MM.1S (cell line): ENCODE data around the gene OTX1.
"Not testable (repeated sequence)": the region's sequence is repeated elsewhere in the genome, so short reads cannot be mapped to it uniquely, and the experiment has no call there.

ENCODE experiments used
- DNase-seq: peaks from one replicate; pipeline ENCODE4 v3.0.0-alpha.2; 2015
- H2AFZ ChIP-seq: fragments of 300-600 bp; sonication (generic); 2 replicates; pipeline ENCODE4 v1.6.0; 2016; ENCODE audit warnings: antibody characterized with exemption, low read length
- H3F3A ChIP-seq: fragments of 300-600 bp; sonication (generic); 2 replicates; pipeline ENCODE4 v1.6.1; 2016; ENCODE audit warnings: mild to moderate bottlenecking, antibody characterized with exemption, low read length, moderate library complexity, mixed read lengths; ENCODE audit not compliant: insufficient read depth
- H3K27ac ChIP-seq: fragments of 300-600 bp; sonication (generic); 2 replicates; pipeline ENCODE4 v1.5.1; 2016; ENCODE audit warnings: mild to moderate bottlenecking, low read length
- H3K27me3 ChIP-seq: fragments of 300-600 bp; sonication (generic); replicated peaks from 2 replicates; pipeline ENCODE4 v1.6.0; 2016; ENCODE audit warnings: low read length; ENCODE audit not compliant: insufficient read depth
- H3K36me3 ChIP-seq: fragments of 300-600 bp; sonication (generic); replicated peaks from 2 replicates; pipeline ENCODE4 v1.6.1; 2016; ENCODE audit warnings: mild to moderate bottlenecking, low read length, mixed read lengths; ENCODE audit not compliant: insufficient read depth
- H3K4me1 ChIP-seq: fragments of 300-600 bp; sonication (generic); 2 replicates; pipeline ENCODE4 v1.6.1; 2016; ENCODE audit warnings: low read length, mixed read lengths
- H3K4me2 ChIP-seq: fragments of 300-600 bp; sonication (generic); 2 replicates; pipeline ENCODE4 v1.6.0; 2016; ENCODE audit warnings: low read depth, low read length
- H3K4me3 ChIP-seq: fragments of 300-600 bp; sonication (generic); 2 replicates; pipeline ENCODE4 v1.5.1; 2016; ENCODE audit warnings: low read length, mixed read lengths
- H3K79me2 ChIP-seq: fragments of 300-600 bp; sonication (generic); 2 replicates; pipeline ENCODE4 v1.6.1; 2016; ENCODE audit warnings: mixed run types, low read length, mixed read lengths
- H3K9ac ChIP-seq: fragments of 300-600 bp; sonication (generic); 2 replicates; pipeline ENCODE4 v1.6.1; 2016; ENCODE audit warnings: low read length, mixed read lengths
- H3K9me2 ChIP-seq: fragments of 300-600 bp; sonication (generic); replicated peaks from 2 replicates; pipeline ENCODE4 v1.6.1; 2016; ENCODE audit warnings: mild to moderate bottlenecking, low read length, mixed read lengths; ENCODE audit not compliant: insufficient read depth
- H3K9me3 ChIP-seq: fragments of 300-600 bp; sonication (generic); replicated peaks from 2 replicates; pipeline ENCODE4 v1.6.1; 2016; ENCODE audit warnings: mild to moderate bottlenecking, low read length, mixed read lengths; ENCODE audit not compliant: insufficient read depth
- H4K20me1 ChIP-seq: fragments of 300-600 bp; sonication (generic); 2 replicates; pipeline ENCODE4 v1.6.1; 2016; ENCODE audit warnings: mild to moderate bottlenecking, low read length, moderate library complexity, mixed read lengths; ENCODE audit not compliant: insufficient read depth
- EZH2 ChIP-seq: fragments of 300-600 bp; sonication (generic); optimal IDR thresholded peaks from 2 replicates; pipeline ENCODE3; 2017; ENCODE audit warnings: low read depth, mild to moderate bottlenecking, antibody characterized with exemption, low read length, mixed read lengths
- EZH2phosphoT487 ChIP-seq: fragments of 300-600 bp; sonication (generic); IDR thresholded peaks from 2 replicates; pipeline ENCODE4 v1.6.1; 2018; ENCODE audit warnings: antibody characterized with exemption, low read length
- TF ChIP-seq, protein P1 (sequence below): fragments of 300-600 bp; sonication (generic); IDR thresholded peaks from 2 replicates; pipeline ENCODE4 v1.5.1; 2016; ENCODE audit warnings: antibody characterized with exemption, low read length, mixed read lengths

OTX1 gene

DNA sequence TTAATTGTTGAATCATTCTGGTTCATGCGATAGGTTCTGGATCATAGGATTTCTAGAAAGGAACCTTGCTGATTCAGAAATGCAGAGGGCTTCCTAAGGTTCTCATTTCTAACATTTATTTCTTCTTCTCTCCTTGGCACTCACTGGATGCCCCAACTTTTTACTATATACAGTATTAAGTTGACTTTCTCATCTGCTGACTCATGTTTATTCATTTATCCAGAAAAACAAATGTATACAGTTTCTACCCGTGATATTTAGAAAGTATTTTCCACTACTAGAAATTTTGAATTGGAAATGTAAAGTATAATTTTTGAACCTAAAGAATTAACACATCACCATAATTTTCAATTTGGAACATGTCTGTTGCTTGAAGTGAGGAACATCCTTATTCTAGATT lies 32.2 kb upstream of the OTX1 start:
- H3K27ac ChIP-seq: no peak overlapping the region
- no peaks in the 10 kb centered on the region for H3K36me3 ChIP-seq
- no peaks in the 10 kb centered on the region for H3K9me3 ChIP-seq
- DNase-seq: no peak
- no peaks in the 10 kb centered on the region for H3K79me2 ChIP-seq
- H3F3A ChIP-seq: no peaks in the 10 kb centered on the region
- H4K20me1 ChIP-seq: no peaks in the 10 kb centered on the region
- no peaks in the 10 kb centered on the region for H3K9me2 ChIP-seq
- no peak overlapping the region for H2AFZ ChIP-seq
- no peak overlapping the region for H3K4me2 ChIP-seq
- H3K4me1 ChIP-seq: no peaks in the 10 kb centered on the region
- no peaks in the 10 kb centered on the region for H3K27me3 ChIP-seq
- H3K4me3 ChIP-seq: no peak overlapping the region
- H3K9ac ChIP-seq: no peak overlapping the region
- TF ChIP-seq, protein P1, sequence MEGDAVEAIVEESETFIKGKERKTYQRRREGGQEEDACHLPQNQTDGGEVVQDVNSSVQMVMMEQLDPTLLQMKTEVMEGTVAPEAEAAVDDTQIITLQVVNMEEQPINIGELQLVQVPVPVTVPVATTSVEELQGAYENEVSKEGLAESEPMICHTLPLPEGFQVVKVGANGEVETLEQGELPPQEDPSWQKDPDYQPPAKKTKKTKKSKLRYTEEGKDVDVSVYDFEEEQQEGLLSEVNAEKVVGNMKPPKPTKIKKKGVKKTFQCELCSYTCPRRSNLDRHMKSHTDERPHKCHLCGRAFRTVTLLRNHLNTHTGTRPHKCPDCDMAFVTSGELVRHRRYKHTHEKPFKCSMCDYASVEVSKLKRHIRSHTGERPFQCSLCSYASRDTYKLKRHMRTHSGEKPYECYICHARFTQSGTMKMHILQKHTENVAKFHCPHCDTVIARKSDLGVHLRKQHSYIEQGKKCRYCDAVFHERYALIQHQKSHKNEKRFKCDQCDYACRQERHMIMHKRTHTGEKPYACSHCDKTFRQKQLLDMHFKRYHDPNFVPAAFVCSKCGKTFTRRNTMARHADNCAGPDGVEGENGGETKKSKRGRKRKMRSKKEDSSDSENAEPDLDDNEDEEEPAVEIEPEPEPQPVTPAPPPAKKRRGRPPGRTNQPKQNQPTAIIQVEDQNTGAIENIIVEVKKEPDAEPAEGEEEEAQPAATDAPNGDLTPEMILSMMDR: no peak
- TF ChIP-seq EZH2phosphoT487: no peak
- TF ChIP-seq EZH2: no peak

DNA sequence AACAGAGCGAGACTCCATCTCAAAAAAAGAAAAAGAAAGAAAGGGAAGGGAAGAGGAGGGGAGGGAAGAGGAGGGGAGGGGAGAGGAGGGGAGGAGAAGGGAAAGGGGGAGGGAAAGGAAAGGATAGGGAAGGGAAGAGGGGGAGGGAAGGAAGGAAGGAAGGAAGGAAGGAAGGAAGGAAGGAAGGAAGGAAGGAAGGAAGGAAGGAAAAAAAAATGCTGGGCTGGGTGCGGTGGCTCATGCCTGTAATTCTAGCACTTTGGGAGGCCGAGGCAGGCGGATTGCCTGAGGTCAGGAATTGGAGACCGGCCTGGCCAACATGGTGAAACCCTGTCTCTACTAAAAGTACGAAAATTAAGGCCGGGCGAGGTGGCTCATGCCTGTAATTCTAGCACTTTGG lies 30.9 kb upstream of the OTX1 start:
- not testable (repeated sequence) for H4K20me1 ChIP-seq, H3K27me3 ChIP-seq, H3K36me3 ChIP-seq, DNase-seq, H3K4me1 ChIP-seq, H2AFZ ChIP-seq, H3K9me2 ChIP-seq, H3K9me3 ChIP-seq, H3K4me3 ChIP-seq, H3K4me2 ChIP-seq, H3K79me2 ChIP-seq, H3K27ac ChIP-seq, H3F3A ChIP-seq, H3K9ac ChIP-seq

DNA sequence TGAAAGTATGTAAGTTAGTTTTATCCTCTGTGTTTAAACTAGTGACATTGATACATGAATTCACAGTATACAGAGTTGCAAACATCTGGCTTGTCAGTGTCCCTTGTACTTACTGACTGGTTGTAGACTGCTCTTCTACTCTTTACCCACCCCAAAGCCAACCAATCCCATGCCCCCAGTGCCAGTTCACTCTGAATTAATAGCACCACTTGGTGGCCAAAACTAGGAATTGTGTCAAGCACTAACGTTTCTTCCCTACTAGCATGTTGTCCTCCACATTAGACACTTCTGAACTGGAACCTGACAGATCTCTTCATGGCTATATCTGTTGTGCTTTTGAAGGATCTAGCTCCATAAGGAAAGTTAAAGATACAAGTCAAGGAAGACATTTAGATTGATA lies 27.2 kb upstream of the OTX1 start:
- Histone ChIP-seq H3K27ac (no peak overlapping the region), H3F3A (no peaks in the 10 kb centered on the region), H3K4me2 (no peak overlapping the region), H3K79me2 (no peaks in the 10 kb centered on the region), H3K27me3 (no peaks in the 10 kb centered on the region), H3K36me3 (no peaks in the 10 kb centered on the region), H2AFZ (no peak overlapping the region), H3K9me2 (no peaks in the 10 kb centered on the region), H3K4me3 (no peak overlapping the region), H3K9ac (no peak overlapping the region), H3K4me1 (no peaks in the 10 kb centered on the region), H4K20me1 (no peaks in the 10 kb centered on the region), H3K9me3 (no peaks in the 10 kb centered on the region)
- TF ChIP-seq, protein P1: peak; percentile 42
- no peak for TF ChIP-seq EZH2phosphoT487
- DNase-seq: peak; percentile 27

DNA sequence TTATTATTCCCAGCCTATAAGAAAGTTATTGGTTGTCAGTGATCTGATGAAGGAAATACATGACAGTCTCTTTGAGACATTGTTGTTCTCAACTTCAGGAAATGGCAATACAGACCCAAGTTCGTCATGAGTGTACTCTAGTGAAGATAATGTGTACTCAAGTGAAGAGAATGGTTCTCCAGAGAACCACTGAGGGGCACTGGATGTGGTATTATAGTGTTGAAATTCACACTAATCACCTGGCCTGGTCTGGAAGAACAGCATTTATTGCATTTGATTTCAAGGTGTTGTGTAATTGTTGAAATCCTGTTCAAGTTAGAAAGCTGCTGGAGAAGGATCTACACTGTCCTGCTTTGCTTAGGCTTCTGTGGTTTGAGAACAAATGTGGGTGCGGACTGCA lies 23.4 kb upstream of the OTX1 start:
- Histone ChIP-seq H3K4me1 (no peaks in the 10 kb centered on the region), H3F3A (no peaks in the 10 kb centered on the region), H3K9me2 (no peaks in the 10 kb centered on the region), H3K36me3 (no peaks in the 10 kb centered on the region), H3K4me2 (no peak overlapping the region), H3K4me3 (no peak overlapping the region), H3K79me2 (no peaks in the 10 kb centered on the region), H4K20me1 (no peaks in the 10 kb centered on the region), H2AFZ (no peak overlapping the region), H3K27ac (no peak overlapping the region), H3K9ac (no peak overlapping the region), H3K9me3 (no peaks in the 10 kb centered on the region), H3K27me3 (no peaks in the 10 kb centered on the region)
- TF ChIP-seq EZH2phosphoT487 (no peak), EZH2 (no peak)
- TF ChIP-seq, protein P1: no peak
- DNase-seq: no peak
